Natural killer cell (primary cell): Measurements from ENCODE around the gene TPPP2. TPM values are rescaled to one million over a fixed set of nuclear protein-coding genes. Genes with fewer than 3 reads are reported as not detected.

ENCODE experiments used
- ATAC-seq, 3 donors: fragments of 150-1000 bp in 2 of 3; fragments of 200-7000 bp in 1 of 3; cut with Tn5 transposase; 1 replicate in 1 of 3; 2 replicates in 2 of 3; pipeline ENCODE4 v1.10.0; 2021; ENCODE audit warnings: mild to moderate bottlenecking in 2 of 3, moderate library complexity in 2 of 3
- DNase-seq, 2 donors: peaks; one replicate each; pipeline versions ENCODE4 v3.0.0 to v3.0.0-alpha.2; 2013 to 2021; ENCODE audit warnings: mixed read lengths in 1 of 2
- H3K27ac ChIP-seq: one replicate; pipeline ENCODE4 v1.5.1; 2013; ENCODE audit warnings: mild to moderate bottlenecking, low read length
- H3K27me3 ChIP-seq: one replicate; pipeline ENCODE4 v1.6.1; 2013; ENCODE audit warnings: low read length; ENCODE audit not compliant: control insufficient read depth, insufficient read depth
- H3K36me3 ChIP-seq: one replicate; pipeline ENCODE4 v1.6.1; 2013; ENCODE audit warnings: low read length; ENCODE audit not compliant: control insufficient read depth, insufficient read depth
- H3K4me1 ChIP-seq: one replicate; pipeline ENCODE4 v1.6.1; 2013; ENCODE audit warnings: low read length; ENCODE audit not compliant: control insufficient read depth, insufficient read depth
- H3K4me3 ChIP-seq: one replicate; pipeline ENCODE4 v1.5.1; 2013; ENCODE audit warnings: low read length
- H3K9me3 ChIP-seq: one replicate; pipeline ENCODE4 v1.6.1; 2013; ENCODE audit warnings: low read length; ENCODE audit not compliant: control insufficient read depth, insufficient read depth
- H3K27ac Mint-ChIP-seq, 2 donors: one replicate each; pipeline ENCODE4 v1.8.0; 2022; ENCODE audit warnings: mild to moderate bottlenecking in 2 of 2, mixed read lengths in 2 of 2, moderate library complexity in 1 of 2
- H3K27me3 Mint-ChIP-seq, 2 donors: one replicate each; pipeline ENCODE4 v1.8.0; 2022; ENCODE audit warnings: low read depth in 2 of 2, mixed read lengths in 2 of 2
- H3K36me3 Mint-ChIP-seq: one replicate; pipeline ENCODE4 v1.8.0; 2022; ENCODE audit warnings: mixed read lengths
- H3K4me1 Mint-ChIP-seq, 2 donors: one replicate each; pipeline ENCODE4 v1.8.0; 2022; ENCODE audit warnings: mixed read lengths in 2 of 2
- H3K4me3 Mint-ChIP-seq: one replicate; pipeline ENCODE4 v1.8.0; 2022; ENCODE audit warnings: mild to moderate bottlenecking, moderate library complexity, mixed read lengths
- H3K9me3 Mint-ChIP-seq, 2 donors: one replicate each; pipeline ENCODE4 v1.8.0; 2022; ENCODE audit warnings: mixed read lengths in 2 of 2
- CTCF ChIP-seq: fragments of 200-600 bp; IDR thresholded peaks from one replicate; pipeline ENCODE4 v1.8.0; 2022; ENCODE audit warnings: antibody characterized with exemption
- WGBS: methylation state at CpG from one replicate; pipeline ENCODE4 v1.1.7; 2013; ENCODE audit warnings: missing lambda C conversion rate; ENCODE audit not compliant: insufficient coverage; 5-methylcytosine and 5-hydroxymethylcytosine counted together
- intact Hi-C: fragments of 100-400 bp; cut with micrococcal nuclease; formaldehyde crosslinking; loops from one replicate; pipeline ENCODE4 v1.14.2; 2022
- total RNA-seq, 4 donors: library from RNA; stranded (reverse); fragments of 120-200 nt in 1 of 4; gene quantifications; one replicate each; pipeline versions ENCODE4 v1.2.3 to v1.2.4, GENCODE V29; 2013 to 2022

TPPP2 gene
- total RNA-seq, 3 donors from 2014 or later (not counting 1 experiment from before 2014, with no cell fraction given) = not detected

DNA sequence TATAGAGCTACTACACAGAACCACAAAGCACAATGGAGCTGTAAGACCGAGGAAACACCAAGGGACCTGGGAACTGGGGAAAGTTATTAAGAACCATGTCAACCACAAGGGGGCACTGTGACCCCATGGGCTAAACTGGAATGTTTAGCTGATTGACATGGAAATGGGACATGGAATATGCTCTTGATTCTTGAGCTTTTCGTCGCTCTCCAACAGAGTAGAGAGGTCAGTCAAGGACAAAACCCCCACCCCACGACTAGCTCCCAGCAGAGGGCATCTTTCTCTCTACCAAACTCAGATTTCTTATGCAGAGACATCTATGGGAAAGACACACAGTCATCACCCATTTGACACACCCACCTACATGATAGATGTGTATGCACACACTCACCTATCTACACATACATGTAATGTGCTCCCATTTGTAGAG, 15.2 kb upstream of the TPPP2 start:
- Mint-ChIP-seq H3K36me3 (no peaks in the 10 kb centered on the region), H3K4me1 (no peaks in the 10 kb centered on the region), H3K4me3 (no peak overlapping the region), H3K27ac (no peak overlapping the region), H3K27me3 (peaks cover 14 to 18% of the 10 kb centered on the region in 2 donors), H3K9me3 (no peaks in the 10 kb centered on the region)
- peak; percentile 88 for TF ChIP-seq CTCF
- intact Hi-C loops = loop anchor here (1.0 kb wide), 3 partner anchors 26 to 90 kb away; no protein-coding TSS in a partner anchor
- Histone ChIP-seq H3K4me1 (no peaks in the 10 kb centered on the region), H3K4me3 (no peak overlapping the region), H3K9me3 (no peaks in the 10 kb centered on the region), H3K36me3 (no peaks in the 10 kb centered on the region), H3K27me3 (peaks cover 4% of the 10 kb centered on the region), H3K27ac (no peak overlapping the region)
- DNase-seq (peak; percentile 72 to 92), ATAC-seq (peak; percentile 74 to 89 (median 87))
- WGBS = 0% methylated on average over 4 of the region's 4 CpGs

DNA sequence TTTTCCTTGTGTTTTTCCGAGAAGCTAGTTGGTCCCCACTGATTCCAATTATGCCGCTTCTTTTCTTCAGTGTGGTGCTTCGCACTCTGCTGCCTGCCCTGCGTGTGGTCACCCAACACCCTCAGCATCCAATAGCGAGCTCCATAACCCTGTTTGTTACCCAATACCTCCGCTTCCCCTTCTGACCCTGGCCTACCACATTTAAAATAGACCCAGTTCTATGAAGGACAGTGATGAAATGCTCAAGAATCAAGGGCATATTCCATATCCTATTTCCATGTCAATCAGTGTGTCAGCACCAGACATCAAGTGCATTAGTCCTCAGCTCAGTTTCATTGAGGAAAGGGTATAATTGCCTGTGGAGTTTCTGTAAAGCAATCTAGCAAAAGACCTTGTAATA, 14.7 kb upstream of the TPPP2 start:
- intact Hi-C loops = no loop called here
- ATAC-seq = no peak
- H3K27ac Mint-ChIP-seq = no peak overlapping the region

GRCh38 chr14:21016413-21017190, 13.4 kb upstream of the TPPP2 start:
- Mint-ChIP-seq H3K4me3 (no peak overlapping the region), H3K27me3 (peaks cover 14 to 15% of the 10 kb centered on the region in 2 donors), H3K4me1 (no peaks in the 10 kb centered on the region)

More for the DNA sequence above, 14.7 kb upstream of the TPPP2 start:
- Histone ChIP-seq H3K27me3 (peaks cover 4% of the 10 kb centered on the region), H3K27ac (no peak overlapping the region), H3K4me3 (no peak overlapping the region), H3K9me3 (no peaks in the 10 kb centered on the region), H3K36me3 (no peaks in the 10 kb centered on the region), H3K4me1 (no peaks in the 10 kb centered on the region)
- H3K27me3 Mint-ChIP-seq = peaks cover 14 to 18% of the 10 kb centered on the region in 2 donors
- H3K4me1 Mint-ChIP-seq = no peaks in the 10 kb centered on the region
- no peak for DNase-seq
- H3K4me3 Mint-ChIP-seq = no peak overlapping the region
- TF ChIP-seq CTCF = no peak
- H3K9me3 Mint-ChIP-seq = no peaks in the 10 kb centered on the region
- no peaks in the 10 kb centered on the region for H3K36me3 Mint-ChIP-seq
- 94% methylated on average over 6 of the region's 6 CpGs for WGBS

More at GRCh38 chr14:21016413-21017190, 13.4 kb upstream of the TPPP2 start:
- no peaks in the 10 kb centered on the region for H3K36me3 Mint-ChIP-seq
- intact Hi-C loops = no loop called here
- H3K9me3 Mint-ChIP-seq = no peaks in the 10 kb centered on the region
- Histone ChIP-seq H3K27ac (no peak overlapping the region), H3K4me1 (no peaks in the 10 kb centered on the region), H3K27me3 (peaks cover 4% of the 10 kb centered on the region), H3K9me3 (no peaks in the 10 kb centered on the region), H3K36me3 (no peaks in the 10 kb centered on the region), H3K4me3 (no peak overlapping the region)
- H3K27ac Mint-ChIP-seq = no peak overlapping the region
- ATAC-seq (no peak), DNase-seq (no peak)
- 54% methylated on average over 8 of the region's 9 CpGs for WGBS
- TF ChIP-seq CTCF = no peak
